HS-27A (cell line): Measurements from ENCODE around the gene RNF157.
"Not testable (repeated sequence)": the region's sequence is repeated elsewhere in the genome, so short reads cannot be mapped to it uniquely, and the experiment has no call there.

ENCODE experiments used
- DNase-seq: peaks from one replicate; pipeline ENCODE4 v3.0.0-alpha.2; 2012; ENCODE audit warnings: low read depth, missing footprints

Gene RNF157

DNA sequence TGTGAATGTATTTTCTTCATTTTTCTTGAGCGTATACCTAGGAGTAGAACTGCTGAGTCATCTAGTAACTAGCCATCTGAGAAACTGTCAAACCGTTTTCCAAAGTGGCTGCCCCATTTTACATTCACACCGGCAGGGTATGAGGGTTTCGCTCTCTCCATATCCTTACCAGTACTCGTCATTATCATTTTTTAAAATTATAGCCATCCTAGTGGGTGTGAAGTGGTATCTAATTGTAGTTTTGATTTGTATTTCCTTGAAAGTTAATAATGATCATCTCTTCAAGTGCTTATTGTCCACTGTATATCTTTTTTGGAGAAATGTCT is 6.0 kb downstream of the RNF157 start:
- no peak for DNase-seq

GRCh38 chr17:76233588-76234353 is 6.5 kb downstream of the RNF157 start:
- DNase-seq = no peak

DNA sequence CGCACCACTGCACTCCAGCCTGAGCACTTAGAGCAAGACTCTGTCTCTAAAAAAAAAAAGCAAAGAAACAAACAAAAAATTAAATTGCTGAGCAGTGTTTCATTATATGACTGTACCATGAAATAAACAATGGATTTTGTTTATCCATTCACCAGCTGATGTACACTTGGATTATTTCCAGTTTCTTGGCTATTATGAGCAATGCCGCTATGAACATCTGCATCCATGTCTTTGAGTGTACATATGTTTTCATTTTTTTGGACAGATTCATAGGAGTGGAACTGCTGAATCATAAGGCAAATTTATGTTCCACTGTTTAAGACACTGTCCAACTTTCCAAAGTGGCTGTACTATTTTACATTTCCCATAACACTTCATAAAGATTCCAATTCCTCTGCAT is 8.0 kb downstream of the RNF157 start:
- DNase-seq = no peak

DNA sequence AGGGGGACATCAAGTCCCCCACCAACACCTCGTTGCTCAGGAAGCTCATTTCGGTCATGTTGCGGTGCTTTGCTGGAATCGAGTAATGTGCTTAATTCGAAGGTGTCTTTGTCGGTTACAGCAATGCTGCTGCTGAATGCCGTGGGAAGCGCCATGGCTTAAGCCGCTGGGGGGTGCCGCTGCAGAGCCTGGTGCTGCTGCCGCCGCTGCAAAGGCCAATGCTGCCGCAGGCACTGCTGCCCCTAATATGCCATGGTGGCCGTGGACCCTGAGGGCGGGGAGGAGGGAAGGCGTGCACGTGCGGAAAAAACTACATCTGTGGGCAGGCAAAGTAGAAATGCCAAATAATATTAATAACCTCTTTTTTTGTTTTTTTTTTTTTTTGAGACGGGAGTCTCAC is 13.5 kb downstream of the RNF157 start:
- not testable (repeated sequence) for DNase-seq

GRCh38 chr17:76225373-76226086 is 14.8 kb downstream of the RNF157 start:
- not testable (repeated sequence) for DNase-seq

- no peak for DNase-seq
Observed at GRCh38 chr17:76223802-76224201, 16.5 kb downstream of the RNF157 start.

GRCh38 chr17:76219670-76220383 is 20.5 kb downstream of the RNF157 start:
- no peak for DNase-seq

DNA sequence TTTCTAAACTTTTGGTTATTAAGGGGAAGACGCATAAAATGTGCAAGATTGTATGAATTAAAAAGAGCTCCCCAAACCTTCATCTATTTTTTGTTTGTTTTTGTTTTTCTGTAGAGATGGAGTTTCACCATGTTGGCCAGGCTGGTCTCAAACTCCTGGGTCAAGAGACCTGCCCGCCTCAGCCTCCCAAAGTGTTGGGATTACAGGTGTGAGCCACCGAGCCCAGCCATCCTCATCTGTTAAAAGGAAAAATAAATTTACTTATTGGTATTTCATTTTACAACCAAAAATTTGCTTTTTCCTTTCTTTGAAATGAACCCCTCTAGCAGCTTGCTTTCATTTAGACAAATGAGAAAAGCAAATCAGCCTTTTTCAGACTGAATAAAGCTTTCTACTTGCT is 23.2 kb downstream of the RNF157 start:
- no peak for DNase-seq

DNA sequence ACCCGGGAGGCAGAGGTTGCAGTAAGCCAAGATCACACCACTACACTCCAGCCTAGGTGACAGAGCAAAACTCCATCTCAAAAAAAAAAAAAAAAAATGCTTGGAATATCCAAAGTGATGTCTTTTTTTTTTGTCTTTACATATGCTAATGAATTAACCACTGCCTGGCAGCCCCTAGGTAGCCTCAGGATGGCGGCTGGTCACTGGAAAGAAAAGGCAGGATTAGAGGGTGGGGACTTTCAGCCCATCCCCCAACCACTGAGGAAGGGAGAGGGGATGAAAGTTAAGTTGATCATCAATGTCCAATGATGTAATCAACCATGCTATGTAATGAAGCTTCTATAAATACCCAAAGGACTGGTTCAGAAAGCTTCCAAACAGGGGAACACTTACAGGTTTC is 26.8 kb downstream of the RNF157 start:
- DNase-seq = no peak

DNA sequence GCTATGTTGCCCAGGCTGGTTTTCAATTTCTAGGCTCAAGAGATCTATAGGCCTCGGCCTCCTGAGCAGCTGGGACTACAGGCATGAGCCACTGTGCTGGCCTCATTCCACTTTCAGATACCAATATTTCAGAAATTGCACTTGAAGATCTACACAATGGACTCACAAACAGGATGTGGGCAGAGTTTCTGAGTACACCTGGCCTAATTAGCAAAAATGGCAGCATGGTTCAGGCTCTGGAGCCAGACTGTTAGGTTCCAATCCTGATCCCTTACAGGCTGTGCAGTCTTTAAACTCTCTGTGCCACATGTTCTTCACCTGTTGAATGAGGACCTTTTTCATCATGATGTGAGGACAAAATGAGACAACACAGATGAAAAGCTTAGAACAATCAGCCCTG is 32.2 kb downstream of the RNF157 start:
- no peak for DNase-seq

GRCh38 chr17:76207275-76208059 is 32.8 kb downstream of the RNF157 start:
- DNase-seq = no peak

DNA sequence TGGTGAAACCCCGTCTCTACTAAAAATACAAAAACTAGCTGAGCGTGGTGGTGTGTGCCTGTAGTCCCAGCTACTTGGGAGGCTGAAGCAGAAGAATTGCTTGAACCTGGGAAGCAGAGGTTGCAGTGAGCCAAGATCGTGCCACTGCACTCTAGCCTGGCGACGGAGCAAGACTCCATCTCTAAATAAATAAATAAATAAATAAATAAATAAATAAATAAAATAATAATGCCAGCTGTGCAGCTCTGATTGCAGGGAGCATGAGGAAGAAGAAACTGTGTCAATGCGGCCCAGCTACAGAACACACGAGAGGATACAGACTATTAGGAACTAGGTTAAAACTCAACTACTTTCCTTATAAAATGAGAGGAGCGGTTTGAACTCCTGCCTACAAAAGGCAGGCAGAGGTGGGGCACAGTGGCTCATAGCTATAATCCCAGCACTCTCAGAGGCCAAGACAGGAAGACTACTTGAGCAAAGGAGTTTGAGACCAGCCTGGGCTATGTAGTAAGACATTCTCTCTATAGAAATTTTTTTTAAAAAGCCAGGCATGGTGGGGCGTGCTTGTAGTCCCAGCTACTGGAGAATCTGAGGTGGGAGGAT is 34.6 kb downstream of the RNF157 start:
- DNase-seq = not testable (repeated sequence)

DNA sequence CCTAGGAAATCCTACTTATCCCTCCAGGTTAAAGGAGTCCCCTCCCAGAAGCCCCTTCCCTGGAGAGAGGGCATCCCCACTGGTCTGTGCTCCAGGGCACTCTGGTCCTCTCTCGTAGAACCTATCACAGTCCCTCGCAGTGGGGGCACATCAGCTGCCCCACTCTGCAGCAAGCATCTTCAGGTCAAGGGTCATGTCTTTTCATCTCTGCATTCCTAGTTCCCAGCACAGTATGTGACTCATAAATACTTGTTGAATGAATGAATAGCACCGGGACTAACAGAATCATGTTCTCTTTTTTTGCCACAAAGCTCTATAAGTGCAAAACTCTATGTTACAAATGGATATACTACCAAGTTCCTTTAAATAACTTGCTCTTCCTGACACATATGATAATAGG is 36.0 kb downstream of the RNF157 start:
- DNase-seq = no peak

- DNase-seq = no peak
Observed at GRCh38 chr17:76200354-76200753, 39.9 kb downstream of the RNF157 start.

GRCh38 chr17:76199469-76199868 is 40.8 kb downstream of the RNF157 start:
- no peak for DNase-seq

GRCh38 chr17:76198702-76199101 is 41.6 kb downstream of the RNF157 start:
- DNase-seq = no peak

DNA sequence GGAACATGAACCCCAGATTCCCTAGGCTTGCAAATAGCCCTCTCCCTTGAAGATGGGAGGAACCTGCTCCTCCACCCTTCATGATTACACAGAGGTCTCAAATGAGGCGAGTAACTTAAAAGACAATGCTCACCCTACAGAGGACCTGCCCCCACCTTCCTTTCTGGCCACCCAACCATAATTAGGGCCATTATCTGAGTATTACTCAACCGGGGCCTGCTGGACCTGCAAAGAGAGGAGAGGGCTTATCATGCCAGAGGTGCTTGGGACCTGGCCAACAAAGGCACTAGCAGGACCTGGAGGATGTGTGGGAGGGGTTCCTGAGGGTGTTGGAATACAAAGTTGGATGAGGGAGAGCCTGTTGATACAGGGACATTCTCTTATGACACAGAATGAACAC is 42.4 kb downstream of the RNF157 start:
- no peak for DNase-seq

DNA sequence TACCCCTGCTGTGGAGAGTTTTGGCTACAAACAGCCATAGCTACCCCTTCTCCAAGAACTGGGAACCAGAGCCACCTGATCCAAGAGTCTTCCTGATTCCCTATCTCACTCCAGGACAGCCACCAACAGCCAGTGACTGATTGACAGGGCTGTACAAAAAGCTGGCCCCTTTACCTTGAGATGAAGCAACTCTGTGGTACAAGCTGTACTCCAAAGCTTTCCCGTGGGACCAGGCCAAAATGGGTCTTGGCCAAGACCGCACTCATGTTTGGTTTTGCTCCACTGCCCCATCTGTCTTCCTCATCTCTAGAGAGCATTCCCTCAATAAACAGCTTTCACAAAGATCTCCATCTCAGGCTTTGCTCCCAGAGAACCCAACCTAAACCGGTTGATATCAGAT is 43.6 kb downstream of the RNF157 start:
- DNase-seq = no peak

DNA sequence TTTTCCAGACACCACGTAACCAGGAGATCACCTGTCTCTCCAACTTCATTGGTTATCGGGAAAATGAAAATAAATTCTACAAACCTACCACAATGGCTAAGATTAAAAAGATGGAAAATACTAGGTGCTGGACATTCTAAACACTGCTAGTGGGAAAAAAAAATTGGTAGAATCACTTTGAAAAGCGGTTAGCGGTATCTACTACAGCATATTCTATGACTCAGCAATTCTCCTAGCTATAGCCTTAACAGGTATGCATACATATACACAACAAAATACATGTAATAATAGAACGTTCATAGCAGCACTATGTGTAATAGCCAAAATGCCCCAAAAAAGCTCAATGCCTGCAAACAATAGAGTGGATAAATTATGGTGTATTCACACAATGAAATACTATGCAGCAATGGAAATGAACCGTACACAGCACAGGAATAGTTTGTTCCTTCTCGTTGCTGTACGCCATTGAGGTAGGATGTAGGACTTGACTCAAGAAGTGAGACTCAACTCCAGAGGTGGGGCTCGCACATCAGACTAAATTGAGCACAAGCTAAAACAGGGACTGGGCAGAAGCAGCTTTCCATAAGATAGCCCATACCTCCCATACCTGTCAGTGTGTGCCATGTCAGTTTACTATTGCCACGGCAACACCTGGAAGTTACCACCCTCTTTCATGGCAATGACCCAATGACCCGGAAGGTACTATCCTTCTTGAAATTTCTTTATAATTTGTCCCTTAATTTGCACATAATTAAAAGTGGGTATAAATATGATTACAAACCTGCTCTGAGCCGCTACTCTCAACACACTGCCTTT is 44.8 kb downstream of the RNF157 start:
- DNase-seq = no peak

GRCh38 chr17:76193591-76193990 is 46.7 kb downstream of the RNF157 start:
- DNase-seq = no peak

DNA sequence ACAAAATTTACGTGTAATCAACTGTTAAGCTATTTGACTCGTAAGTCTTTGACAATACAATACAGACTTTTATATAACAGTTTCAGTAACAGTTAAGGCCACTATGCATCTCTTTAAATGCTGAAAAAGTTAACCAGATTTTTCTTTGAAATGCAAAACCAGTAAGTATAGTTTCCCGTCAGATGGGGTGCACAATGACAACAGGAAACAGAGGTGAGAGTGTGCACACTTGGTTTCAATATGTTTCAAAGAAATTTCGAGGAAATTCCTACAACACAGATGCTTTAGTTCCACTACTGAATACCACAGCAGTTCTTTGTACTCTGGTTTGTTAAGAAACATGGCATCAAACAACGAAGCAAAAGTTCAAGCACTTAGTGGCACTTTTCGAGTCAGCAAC is 48.4 kb downstream of the RNF157 start:
- DNase-seq = no peak
